ENCODE measurements around the gene TIGAR.

Gene TIGAR, protein sequence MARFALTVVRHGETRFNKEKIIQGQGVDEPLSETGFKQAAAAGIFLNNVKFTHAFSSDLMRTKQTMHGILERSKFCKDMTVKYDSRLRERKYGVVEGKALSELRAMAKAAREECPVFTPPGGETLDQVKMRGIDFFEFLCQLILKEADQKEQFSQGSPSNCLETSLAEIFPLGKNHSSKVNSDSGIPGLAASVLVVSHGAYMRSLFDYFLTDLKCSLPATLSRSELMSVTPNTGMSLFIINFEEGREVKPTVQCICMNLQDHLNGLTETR

DNA sequence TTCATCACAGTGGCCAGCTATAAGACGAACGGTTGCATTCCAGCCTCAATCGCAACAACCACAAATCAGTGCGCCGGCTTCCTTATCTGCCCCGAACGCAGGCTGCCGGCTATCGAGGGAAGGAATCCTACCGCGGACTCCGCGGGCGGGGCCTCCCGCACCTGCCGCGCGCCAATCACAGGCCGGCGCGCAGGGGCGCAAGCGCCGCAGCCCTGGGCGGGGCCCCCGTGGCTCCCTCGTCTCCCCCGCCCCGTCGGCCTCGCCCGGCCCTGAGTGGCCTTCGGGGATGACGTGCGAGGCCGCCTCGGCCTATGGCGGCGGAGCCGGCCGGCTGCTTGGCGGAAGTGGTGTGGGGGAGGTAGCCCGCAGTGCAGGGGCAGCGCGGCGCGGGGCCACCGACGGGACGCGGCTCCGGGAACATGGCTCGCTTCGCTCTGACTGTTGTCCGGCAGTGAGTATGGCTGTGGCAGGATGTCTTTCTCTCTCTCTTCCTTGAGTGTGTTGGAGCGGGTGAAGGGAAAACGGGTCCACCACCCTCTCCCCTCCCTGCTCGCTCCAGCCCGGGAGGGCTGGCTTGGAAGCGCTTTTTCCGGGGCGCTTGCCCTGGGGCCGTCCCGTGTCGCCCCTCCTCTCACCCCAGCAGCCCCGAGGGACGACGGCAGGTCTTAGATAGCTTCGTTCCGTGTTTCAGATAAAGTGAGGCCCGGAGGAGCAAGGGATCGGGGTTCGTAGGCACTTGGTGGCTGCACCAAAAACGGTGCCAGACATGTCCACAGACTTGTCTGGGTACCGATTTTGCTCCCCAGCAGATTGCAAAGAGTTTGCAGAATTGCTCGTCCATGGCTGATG is at the start of gene TIGAR:
TIGAR (plus strand) TSS at position 361 of the 849 bp plus-strand sequence; CDS start at position 420, 59 bp downstream.
- peak; percentile 94 for DNase-seq

DNA sequence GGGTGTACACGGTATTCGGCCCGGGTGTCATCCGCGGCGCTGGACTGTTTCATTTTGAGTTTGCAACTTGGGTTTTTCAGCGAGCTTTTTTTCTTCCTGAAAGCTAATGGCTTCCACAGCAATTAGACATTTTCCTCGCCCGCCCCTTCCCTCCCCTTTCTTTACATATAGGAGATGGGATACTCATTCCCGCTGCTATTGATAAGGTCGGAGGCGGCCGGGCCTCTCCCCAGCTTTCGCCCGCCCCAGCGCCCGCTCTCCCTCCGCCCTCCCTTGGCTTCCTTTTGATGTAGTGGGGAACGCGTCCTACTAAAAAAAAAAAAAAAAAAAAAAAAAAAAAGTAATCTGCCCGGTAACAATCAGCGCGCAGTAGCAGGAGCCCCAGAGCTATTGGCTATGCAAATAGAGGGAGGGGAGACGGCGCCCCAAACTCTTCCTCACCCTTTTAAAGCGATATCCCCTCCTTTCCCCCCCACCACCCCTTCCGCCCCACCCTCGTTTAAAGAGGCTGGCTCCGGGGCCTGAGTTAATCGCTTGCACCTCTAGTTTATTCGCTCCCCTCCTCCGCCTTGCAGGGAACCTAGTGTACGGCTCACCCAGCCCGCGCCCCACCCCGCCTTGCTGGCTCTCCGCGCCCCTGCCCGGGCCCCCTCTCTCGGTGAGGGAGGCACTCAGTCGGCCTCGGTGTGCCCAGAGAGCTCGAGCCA is 49.1 kb upstream of the TIGAR start:
- peak; percentile 91 for DNase-seq

DNA sequence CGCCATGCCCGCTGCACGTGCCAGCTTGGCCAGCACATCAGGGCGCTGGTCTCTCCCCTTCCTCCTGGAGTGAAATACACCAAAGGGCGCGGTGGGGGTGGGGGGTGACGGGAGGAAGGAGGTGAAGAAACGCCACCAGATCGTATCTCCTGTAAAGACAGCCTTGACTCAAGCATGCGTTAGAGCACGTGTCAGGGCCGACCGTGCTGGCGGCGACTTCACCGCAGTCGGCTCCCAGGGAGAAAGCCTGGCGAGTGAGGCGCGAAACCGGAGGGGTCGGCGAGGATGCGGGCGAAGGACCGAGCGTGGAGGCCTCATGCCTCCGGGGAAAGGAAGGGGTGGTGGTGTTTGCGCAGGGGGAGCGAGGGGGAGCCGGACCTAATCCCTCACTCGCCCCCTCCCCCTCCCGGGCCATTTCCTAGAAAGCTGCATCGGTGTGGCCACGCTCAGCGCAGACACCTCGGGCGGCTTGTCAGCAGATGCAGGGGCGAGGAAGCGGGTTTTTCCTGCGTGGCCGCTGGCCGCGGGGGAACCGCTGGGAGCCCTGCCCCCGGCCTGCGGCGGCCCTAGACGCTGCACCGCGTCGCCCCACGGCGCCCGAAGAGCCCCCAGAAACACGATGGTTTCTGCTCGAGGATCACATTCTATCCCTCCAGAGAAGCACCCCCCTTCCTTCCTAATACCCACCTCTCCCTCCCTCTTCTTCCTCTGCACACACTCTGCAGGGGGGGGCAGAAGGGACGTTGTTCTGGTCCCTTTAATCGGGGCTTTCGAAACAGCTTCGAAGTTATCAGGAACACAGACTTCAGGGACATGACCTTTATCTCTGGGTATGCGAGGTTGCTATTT is 48.4 kb upstream of the TIGAR start:
- DNase-seq: peak; percentile 84

DNA sequence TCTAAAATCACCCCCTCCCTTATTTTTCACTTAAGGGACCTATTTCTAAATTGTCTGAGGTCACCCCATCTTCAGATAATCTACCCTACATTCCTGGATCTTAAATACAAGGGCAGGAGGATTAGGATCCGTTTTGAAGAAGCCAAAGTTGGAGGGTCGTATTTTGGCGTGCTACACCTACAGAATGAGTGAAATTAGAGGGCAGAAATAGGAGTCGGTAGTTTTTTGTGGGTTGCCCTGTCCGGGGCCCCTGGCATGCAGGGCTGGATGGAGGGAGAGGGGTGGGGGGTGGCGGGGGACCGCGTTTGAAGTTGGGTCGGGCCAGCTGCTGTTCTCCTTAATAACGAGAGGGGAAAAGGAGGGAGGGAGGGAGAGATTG is 47.8 kb upstream of the TIGAR start:
- no peak for DNase-seq

DNA sequence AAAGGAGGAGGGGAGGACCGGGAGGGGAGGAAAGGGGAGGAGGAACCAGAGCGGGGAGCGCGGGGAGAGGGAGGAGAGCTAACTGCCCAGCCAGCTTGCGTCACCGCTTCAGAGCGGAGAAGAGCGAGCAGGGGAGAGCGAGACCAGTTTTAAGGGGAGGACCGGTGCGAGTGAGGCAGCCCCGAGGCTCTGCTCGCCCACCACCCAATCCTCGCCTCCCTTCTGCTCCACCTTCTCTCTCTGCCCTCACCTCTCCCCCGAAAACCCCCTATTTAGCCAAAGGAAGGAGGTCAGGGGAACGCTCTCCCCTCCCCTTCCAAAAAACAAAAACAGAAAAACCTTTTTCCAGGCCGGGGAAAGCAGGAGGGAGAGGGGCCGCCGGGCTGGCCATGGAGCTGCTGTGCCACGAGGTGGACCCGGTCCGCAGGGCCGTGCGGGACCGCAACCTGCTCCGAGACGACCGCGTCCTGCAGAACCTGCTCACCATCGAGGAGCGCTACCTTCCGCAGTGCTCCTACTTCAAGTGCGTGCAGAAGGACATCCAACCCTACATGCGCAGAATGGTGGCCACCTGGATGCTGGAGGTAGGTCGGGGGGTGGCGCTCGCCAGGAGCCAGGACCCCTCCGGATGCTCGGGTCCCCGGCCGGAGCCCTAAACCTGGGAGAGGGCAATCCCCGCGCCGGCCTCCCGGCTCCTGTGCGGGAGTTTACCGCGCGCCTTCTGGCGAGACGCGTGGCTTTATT is 47.2 kb upstream of the TIGAR start, which contains the start of gene CCND2:
CCND2 (plus strand) TSS at position 111 of the 744 bp plus-strand sequence; CDS start at position 390, 279 bp downstream.
- peak; percentile 93 for DNase-seq

DNA sequence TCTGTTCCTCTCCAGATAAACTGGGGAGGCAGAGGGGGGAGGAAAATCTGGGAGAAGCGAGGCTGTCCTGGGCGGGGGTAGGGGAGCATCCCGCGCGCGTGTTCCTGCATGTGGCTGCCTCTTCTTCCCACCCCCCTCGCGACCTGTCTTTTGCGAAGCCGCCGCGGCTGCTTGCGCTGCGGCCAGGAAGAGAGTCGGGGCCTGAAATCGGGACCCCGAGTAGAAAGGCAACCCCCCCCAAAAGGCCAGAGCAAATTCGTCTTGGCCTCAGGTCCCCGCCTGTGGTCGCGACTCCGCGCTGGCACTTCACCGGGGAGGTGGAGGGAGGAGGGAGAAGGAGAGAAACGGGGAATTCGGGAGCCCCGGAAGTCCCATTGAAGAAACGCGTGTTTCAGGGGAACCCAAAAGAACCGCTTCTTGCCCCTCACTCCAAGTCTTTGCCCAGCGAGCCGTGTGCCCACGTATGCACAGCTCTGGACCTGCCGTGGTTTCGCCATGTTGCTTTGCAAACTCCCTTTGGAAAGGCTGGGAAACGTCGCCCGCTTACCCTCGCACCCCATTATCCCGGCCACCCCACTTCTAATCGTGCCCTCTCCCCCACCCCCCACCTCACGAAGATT is 46.5 kb upstream of the TIGAR start:
- DNase-seq: peak; percentile 72

DNA sequence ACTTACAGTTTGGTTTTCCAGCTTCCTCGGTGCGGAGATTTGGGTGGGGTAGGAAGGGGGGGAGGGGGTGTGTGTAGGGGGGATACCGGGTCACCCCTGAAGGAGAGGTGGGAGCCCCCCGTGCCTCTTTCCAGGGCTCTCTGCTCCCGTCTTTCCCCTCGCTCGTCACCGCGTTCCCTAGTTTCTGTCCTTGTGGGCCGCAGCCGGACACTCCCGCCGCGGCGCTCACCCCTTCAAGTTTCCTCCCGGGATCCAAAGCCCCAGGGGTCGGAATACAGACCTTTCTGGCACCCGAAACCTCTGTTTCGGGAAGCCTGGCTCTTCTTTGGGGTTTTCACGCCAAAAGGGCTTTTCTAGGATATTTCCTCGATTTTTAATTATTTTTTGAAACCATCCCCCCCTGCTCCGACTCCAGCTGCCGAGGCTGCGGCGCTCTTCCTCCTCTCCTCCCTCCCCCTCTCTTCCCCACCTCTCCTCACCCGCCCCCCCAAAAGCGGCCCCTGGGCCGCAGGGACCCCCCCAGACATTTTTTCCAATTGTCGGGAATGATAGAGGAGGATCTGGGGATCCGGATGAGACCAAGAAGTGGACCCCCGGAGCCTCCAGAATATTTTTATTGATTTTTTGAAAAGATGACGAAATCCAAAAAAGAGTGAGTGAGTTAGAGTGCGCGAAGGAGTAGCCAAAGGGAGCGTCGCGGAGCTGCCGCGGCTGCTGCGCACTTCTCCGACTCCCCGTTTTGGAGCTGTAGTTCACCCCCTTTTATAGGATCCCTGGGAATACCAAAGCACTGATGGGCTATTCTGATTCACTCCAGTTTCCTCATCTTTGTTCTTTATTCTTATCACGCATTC is 45.8 kb upstream of the TIGAR start:
- peak; percentile 69 for DNase-seq

DNA sequence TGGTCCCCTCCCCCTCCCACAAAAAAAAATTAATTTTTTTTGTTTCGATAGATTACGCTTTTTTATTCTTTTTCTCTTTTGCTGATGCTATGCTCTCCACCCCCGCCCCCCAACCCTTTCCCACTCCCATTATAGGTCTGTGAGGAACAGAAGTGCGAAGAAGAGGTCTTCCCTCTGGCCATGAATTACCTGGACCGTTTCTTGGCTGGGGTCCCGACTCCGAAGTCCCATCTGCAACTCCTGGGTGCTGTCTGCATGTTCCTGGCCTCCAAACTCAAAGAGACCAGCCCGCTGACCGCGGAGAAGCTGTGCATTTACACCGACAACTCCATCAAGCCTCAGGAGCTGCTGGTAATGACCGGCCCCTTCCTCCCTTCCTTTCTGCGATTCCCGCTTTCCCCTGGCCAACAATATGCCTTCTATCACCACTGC is 45.1 kb upstream of the TIGAR start:
- peak; percentile 66 for DNase-seq

DNA sequence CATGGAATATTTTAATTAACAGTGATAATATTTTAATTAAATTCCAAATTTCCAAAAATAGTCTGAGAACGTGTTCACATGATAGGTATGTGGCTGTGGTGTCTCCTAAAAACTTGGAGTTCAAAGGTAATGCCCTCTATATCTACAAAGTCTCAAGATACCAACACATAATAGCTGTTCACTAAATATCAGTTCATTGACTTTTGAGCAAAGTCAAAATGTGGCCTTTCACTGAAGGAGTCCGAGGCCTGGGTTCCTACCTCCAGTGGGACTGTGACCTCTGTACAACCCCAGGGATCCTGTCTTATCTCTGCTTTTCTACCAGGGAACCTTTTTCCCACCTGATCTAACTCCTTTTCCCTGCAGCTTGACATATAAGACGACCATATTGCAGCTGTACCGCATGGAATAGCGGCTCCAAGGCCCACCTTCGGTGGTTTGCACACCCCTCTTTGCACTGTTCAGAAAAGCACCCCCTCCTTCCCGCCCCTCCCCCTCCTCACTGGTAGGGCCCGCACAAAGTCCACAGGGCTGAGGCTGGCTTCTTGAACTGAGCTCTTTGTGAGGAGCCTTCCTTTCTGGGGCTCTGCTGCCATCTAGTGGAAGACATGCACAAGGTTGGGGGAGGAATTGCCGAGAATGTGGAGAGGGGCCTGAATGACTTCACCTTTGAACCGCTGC is 44.3 kb upstream of the TIGAR start:
- peak; percentile 92 for DNase-seq

DNA sequence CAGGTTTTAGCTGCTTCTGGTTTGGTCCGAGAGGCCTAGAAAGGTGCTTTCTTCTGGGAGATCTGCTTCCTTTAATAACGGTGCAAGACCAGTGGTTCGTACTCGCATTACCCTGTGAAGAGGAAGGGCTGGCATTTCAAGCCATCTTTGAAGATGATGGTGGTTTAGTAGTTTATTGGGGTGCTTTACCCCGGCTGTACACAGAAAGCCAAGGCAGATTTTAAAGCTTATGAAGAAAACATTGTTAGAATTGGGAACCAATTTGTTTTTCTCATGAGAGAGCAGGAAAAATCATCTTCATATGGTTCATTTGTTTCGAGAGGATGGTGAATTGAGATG is 43.8 kb upstream of the TIGAR start:
- DNase-seq: no peak

DNA sequence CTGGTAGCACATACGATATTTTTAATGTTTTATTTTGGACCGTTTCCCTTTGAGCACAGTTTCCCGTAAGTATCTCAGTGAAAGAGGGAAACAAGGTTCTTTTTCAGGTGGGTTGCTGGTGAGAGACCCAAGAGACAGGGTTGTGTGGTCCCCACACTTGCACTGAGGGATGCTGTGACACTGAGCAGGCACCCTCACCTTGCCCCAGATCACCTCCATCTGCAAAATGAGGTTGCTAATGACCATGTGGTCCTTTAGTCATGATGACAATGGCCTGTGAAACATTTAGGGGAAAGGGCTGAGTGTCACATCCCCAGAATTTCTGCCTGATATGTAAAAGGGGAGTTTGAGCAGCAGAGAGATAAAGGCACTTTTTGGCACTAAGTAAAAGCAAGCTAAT is 43.2 kb upstream of the TIGAR start:
- DNase-seq: no peak

DNA sequence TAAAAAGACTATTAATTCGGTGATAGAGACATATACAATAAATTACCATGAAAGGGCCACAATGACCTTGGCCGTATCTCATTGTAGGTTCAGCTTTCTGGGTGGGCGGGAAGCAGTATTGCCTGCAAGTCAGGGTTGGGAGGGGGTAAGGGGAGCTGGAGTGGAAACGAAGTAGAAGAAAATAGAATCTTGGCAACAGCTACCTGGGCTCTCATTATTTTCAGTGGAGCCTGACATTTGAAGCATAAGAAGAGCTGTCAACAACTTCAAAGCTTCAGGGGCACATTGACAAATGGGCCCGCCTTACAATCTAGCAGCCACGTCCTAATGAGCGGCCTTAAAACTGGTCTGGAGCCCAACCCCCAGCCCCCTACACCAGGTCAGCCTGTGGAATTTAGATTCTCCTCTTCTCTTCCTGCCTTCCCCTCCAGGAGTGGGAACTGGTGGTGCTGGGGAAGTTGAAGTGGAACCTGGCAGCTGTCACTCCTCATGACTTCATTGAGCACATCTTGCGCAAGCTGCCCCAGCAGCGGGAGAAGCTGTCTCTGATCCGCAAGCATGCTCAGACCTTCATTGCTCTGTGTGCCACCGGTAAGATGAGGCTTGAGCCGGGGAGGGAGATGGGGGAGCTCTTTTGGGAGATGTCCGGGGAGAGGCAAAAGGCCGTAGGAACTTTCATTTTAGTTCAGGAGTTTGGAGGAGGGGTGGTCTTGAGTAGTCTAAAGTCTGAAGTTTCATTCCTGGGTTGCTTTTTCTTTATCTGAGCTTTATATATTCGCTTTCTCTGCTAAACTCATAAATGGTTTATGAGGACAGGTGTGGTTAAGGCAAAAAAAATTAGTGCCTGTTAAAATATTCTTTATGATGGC is 42.5 kb upstream of the TIGAR start:
- DNase-seq: no peak

DNA sequence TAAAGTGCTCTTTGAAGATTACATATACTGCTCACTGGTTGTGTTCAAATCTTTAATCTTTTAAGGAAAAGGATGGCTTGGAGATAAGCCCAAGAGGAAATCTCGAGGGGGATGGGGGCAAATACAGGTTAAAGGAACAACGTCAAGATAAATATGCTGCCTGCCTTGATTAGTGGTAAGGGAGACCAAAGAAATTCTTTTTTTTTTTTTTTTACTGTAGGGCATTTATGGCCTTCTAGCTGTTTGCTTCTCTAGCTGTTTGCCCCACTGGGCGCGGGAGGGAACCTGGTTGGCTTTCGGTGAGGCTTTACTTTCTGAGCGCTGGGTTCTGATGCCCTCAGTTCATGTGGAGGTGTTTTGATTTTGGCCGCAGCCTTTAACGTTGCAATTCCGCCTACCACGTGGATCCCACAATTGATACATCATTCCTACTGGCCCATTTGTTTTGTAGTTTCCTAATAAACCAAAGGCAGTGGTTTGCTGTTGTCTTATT is 41.8 kb upstream of the TIGAR start:
- DNase-seq: no peak

DNA sequence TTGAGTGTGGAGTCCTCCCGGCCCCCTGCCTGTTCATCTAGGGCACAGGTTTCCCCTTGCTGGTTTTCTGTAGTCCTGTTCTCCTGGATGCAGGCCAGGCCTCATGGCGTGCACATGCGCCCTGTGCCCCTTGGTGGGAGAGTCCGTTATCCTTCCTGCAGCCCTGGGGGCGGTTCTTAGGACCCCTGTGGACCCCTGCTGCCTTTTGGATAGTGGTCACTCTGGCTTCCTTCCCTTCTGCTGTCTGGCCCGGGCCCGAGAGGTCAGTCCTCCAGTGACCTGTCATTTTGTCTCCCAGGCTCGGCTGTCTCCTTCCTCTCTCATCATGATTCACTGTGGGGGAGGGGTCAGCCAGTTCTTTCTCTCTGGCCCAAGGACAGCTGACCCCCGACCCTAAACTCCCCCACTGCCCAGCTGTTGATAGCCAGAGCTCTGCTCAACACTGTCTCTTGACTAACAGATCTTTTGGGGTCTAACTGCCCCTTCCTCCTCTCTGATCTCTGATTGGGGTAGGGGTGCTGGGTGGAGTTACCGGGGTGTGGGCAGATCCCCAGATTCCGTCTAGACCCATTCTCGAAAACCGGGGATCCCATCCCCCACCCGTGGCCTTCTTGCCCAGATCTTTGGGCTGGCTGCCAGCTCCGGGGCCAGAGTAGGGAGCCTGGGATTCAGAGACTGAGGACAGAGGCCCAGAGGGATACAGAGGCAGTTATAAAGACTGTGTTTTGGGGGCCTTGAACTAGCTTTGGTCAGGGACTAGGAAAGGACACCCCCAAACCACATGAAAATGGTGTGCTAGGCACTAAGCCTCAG is 40.5 kb upstream of the TIGAR start:
- DNase-seq: no peak

DNA sequence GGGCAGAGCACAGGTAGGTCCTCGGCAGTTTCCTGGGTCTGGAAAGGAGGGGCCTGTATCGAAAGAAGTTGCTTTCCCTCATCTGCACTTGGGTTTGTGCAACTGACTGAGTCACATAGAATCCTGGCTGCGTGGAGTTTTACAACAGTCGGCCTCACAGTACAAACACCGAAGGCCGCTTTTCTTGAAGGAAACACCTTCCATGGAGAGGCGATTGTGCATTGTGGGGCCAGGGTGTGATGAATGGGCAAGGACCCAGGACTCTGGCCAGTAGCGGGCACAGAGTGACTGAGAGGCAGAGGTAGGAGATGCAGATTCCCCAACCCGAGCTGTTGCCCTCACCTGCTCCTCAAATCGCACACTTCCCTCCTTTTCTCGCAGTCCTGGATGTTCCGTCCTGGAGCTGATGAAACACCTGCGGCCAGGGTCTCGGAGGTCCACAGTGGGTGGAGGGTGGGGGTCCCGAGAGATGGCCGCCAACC is 39.8 kb upstream of the TIGAR start:
- no peak for DNase-seq

DNA sequence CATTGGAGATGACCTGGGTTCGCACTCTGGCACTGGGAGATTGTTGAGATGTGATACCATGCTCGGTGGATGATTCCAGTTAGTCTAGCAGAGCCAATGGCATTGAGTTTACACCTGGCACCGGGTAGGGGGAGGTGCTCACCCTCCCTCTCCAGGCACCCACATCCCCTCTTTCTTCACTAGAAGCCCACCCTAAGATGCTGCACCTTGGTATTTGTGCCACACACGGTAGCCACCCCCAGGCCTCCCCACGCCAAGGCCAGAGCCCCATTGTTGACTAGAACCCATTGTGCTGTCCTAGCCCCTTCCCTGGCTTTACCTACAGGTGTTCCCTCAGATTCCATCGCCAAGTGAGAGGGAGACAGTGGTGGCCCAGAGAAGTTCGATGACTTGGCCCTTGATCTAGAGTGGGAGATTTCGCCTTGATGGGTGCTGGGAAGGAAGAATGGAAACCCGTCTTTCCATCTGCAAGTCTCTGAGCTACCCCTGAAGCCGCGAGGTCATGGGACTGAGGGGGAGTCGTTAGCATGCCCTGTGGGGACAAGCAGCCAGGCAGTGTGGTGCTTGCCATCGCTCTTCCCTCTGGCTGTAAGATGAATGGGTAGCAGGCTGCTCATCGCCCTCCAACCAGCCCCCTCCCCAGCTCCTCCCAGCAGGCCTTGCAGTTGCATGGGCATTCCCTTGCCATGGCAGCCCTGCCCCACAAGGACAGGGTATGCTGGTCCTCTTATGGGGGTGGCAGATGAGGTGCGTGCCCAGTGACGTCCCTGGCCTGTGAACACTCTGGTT is 38.7 kb upstream of the TIGAR start:
- no peak for DNase-seq
